K562 treated with DMSO at 1 percent for 48 hours (cell line): ENCODE results near the gene FAM76A. TPM values are rescaled to one million over a fixed set of nuclear protein-coding genes. Genes with fewer than 3 reads are reported as not detected.

Source experiments
- total RNA-seq: library from RNA; unstranded; fragments of 300-600 nt; gene quantifications from 2 replicates; pipeline ENCODE4 v1.2.3, GENCODE V29; 2022; ENCODE audit warnings: low replicate concordance; ENCODE audit errors: extremely low read depth

FAM76A gene
- total RNA-seq = not detected in 2 replicates

DNA sequence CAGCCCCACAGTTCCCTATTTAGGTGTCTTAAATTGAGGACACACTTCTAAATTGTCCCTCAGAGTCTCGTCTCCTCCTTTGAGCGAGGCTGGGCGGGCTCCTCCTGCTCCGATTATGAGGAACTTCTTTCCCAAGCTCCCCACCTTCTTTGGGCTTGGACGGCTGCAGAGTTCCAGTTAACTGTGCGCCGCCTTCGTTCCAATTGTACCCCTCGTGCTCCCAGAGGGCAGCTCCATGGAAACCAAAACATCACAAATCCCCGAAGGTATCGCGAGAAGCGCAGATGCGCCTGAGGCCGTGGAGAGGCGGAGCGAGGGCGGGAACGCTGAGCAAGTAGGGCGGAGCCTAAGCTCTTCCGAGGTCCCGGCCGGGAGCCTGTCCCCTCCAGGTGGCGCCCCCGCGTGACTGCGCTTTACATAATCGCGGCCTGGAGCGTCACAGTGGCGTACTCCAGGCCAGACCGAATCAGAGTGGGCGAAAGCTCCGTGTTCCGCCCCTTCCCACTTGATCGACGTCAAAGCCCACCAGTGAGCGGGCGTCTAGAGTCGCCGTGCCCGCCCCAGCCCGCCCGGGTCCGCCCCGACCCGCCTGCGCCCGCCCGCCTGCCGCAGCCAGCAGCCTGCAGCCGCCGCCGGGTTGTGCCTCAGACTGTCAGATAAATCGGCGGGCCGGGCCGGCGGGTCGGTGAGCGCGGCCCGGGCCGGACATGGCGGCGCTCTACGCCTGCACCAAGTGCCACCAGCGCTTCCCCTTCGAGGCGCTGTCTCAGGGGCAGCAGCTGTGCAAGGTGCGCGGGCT, at the start of gene FAM76A:
TSS of gene FAM76A (plus strand) at position 588 of the 799 bp plus-strand sequence. CDS start at position 708, 120 bp downstream.

GRCh38 chr1:27772932-27773825, 47.4 kb downstream of the FAM76A start, which contains the start of gene STX12:
Gene STX12 (plus strand): TSS chr1:27773219. CDS start chr1:27773308, 89 bp downstream.

Other genes starting within 250 kb of the FAM76A start
- not detected in 2 replicates for gene WASF2, start 235.8 kb upstream of the FAM76A start, total RNA-seq
- not detected in 2 replicates for gene AHDC1, start 121.8 kb upstream of the FAM76A start, total RNA-seq
- not detected in 2 replicates for gene FGR, start 90.8 kb upstream of the FAM76A start, total RNA-seq
- not detected in 2 replicates for gene IFI6, start 53.8 kb upstream of the FAM76A start, total RNA-seq
- gene STX12, start 47.3 kb downstream of the FAM76A start, total RNA-seq = not detected in 2 replicates
- gene PPP1R8, start 104.8 kb downstream of the FAM76A start, total RNA-seq = not detected in 2 replicates
- gene THEMIS2, start 146.6 kb downstream of the FAM76A start, total RNA-seq = not detected in 2 replicates
- not detected in 2 replicates for gene RPA2, start 188.6 kb downstream of the FAM76A start, total RNA-seq
- not detected in 2 replicates for gene SMPDL3B, start 209.0 kb downstream of the FAM76A start, total RNA-seq
- not detected in 2 replicates for gene XKR8, start 234.0 kb downstream of the FAM76A start, total RNA-seq